Muscle layer of duodenum (tissue), 2 donors: Measurements from ENCODE around the gene ZNF716.
"Not testable (repeated sequence)": the region's sequence is repeated elsewhere in the genome, so short reads cannot be mapped to it uniquely, and the experiment has no call there.

ENCODE experiments used
- H3K27ac ChIP-seq: one replicate; pipeline ENCODE4 v1.7.0; 2013; ENCODE audit warnings: mild to moderate bottlenecking, low read length
- H3K27me3 ChIP-seq: one replicate; pipeline ENCODE4 v1.7.0; 2013; ENCODE audit warnings: low read depth, mild to moderate bottlenecking, control low read depth, low read length
- H3K36me3 ChIP-seq, 2 donors: one replicate each; pipeline ENCODE4 v1.7.0; 2013; ENCODE audit warnings: low read length in 2 of 2, control low read depth in 1 of 2, mild to moderate bottlenecking in 1 of 2; ENCODE audit not compliant: insufficient read depth in 2 of 2, control insufficient read depth in 1 of 2
- H3K4me1 ChIP-seq, 2 donors: one replicate each; pipeline ENCODE4 v1.7.0; 2013; ENCODE audit warnings: low read length in 2 of 2, mild to moderate bottlenecking in 2 of 2, control low read depth in 1 of 2, moderate library complexity in 1 of 2; ENCODE audit not compliant: insufficient read depth in 2 of 2, control insufficient read depth in 1 of 2
- H3K4me3 ChIP-seq, 2 donors: one replicate each; pipeline ENCODE4 v1.7.0; 2013; ENCODE audit warnings: low read length in 2 of 2, low read depth in 1 of 2, mild to moderate bottlenecking in 1 of 2
- H3K9me3 ChIP-seq, 2 donors: one replicate each; pipeline ENCODE4 v1.7.0; 2013; ENCODE audit warnings: low read length in 2 of 2, control low read depth in 1 of 2, mild to moderate bottlenecking in 1 of 2; ENCODE audit not compliant: control insufficient read depth in 1 of 2
- donor health status: healthy.

Gene ZNF716

DNA sequence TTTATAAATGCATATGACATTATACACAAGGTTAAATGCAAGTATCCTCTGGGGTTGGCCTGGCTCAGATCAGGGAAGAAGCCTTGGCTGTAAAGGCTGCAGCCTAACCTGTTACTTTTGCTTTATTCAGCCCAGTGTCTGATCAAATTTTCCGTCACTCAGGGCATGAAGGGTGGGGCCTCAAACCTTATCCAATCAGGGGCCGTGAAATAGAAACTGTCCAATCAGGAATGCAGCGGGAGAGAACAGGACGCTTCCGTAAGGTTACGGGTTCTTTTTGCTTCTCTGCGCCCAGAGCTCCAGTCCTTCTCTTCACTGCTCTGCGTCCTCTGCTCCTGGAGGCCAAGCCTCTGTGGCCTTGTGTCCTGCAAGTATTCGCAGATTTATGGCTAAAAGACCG, at the start of gene ZNF716:
ZNF716 (plus strand) TSS at position 274 of the 400 bp plus-strand sequence; CDS start at position 386, 112 bp downstream.
- Histone ChIP-seq H3K4me3 (no peak within 1 kb of the TSS), H3K36me3 (no peaks in the 10 kb centered on the region), H3K9me3 (peaks cover 0 to 17% of the 10 kb centered on the region in 2 donors)

DNA sequence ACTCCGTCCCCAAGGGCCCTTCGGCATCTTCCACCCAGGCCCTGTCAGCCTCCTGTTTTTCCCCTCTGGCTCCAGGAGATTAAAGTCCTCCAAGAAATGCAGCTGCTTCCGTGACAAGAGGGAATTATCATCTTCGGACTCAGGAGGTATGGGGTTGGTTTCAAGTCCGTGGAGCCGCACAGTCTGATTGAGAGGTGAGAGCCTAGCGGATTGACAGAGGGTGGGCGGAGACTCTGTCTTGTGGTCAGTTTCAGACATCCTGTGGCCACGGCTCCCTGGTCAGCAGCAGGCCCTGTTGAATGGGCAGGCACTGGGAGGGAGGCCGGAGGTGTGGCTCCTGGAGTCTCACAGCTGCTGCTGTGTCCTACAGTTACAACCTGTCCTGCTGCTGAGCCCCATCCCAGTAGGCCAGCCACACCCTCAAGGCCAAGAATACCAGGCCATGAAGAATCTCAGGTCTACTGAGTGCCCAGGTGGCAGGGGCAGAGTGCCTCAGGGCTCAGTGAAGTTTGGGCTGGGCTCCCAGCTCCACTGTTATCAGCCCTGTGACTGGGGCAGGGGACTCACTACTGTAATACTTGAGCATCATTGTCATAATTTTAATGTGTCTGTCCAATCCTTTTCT, 49.3 kb upstream of the ZNF716 start:
- Histone ChIP-seq H3K9me3 (peaks cover 0 to 29% of the 10 kb centered on the region in 2 donors), H3K27me3 (no peaks in the 10 kb centered on the region), H3K27ac (no peak overlapping the region)

More for the DNA sequence above, at the start of gene ZNF716:
- Histone ChIP-seq H3K27me3 (no peaks in the 10 kb centered on the region), H3K4me1 (no peaks in the 10 kb centered on the region), H3K27ac (no peak within 1 kb of the TSS)

DNA sequence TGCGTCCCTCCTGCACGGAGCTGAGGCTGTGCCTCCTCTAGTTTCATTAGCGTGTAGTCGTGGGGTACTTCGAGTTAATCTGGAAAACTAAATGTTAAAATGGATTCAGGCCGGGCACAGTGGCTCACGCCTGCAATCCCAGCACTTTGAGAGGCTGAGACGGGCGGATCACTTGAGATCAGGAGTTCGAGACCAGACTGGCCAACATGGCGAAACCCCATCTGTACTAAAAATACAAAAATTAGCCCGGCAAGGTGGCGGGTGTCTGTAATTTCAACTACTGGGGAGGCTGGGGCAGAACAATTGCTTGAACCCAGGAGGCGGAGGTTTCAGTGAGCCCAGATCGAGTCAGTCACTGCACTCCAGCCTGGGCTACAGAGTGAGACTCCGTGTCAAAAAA, 46.9 kb upstream of the ZNF716 start:
- not testable (repeated sequence) for H3K27me3 ChIP-seq, H3K36me3 ChIP-seq, H3K4me1 ChIP-seq, H3K27ac ChIP-seq, H3K4me3 ChIP-seq
- H3K9me3 ChIP-seq: peaks cover 0 to 16% of the 10 kb centered on the region in 2 donors

More for the DNA sequence above, 49.3 kb upstream of the ZNF716 start:
- Histone ChIP-seq H3K4me1 (no peaks in the 10 kb centered on the region), H3K4me3 (no peak overlapping the region), H3K36me3 (no peaks in the 10 kb centered on the region)

DNA sequence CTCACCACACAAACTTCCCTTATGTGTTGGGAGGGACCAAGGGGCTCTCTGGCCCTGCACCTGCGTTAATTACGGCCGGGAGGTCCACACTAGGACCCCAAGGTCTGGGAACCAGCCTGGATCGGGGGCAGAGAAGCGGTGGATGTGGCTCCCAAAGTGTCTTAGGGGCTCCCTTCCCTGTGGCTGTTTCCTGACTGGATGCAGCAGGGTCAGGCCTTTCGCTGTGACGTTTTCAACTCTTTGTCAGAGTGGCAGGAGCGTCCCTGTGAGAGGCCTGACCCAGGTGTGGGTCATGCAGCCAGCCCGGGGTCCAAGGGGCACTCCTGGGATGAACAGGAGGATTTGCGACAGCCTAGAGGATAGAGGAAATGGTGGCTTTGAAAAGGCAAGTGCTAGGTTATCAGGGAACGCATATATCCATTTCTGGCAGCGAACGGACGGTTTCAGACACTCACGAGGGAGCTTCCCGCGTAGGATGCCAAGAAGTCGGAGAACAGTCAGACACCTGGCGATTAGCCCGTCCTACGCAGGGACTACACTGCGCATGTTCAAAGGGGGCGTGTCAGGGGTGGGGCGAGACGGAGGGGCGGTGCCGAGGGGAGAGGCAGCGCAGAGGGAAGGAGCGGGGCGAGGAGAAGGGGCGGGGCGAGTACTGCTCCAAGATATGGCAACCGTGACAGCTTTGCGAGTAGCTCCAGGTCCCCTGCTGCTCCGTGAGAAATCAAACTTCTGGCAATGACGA, 46.2 kb upstream of the ZNF716 start:
- Histone ChIP-seq H3K4me3 (peak overlapping the region in 1 of 2 donors; percentile 29), H3K4me1 (no peaks in the 10 kb centered on the region), H3K27me3 (no peaks in the 10 kb centered on the region), H3K27ac (no peak overlapping the region), H3K9me3 (peaks cover 0 to 10% of the 10 kb centered on the region in 2 donors), H3K36me3 (no peaks in the 10 kb centered on the region)

DNA sequence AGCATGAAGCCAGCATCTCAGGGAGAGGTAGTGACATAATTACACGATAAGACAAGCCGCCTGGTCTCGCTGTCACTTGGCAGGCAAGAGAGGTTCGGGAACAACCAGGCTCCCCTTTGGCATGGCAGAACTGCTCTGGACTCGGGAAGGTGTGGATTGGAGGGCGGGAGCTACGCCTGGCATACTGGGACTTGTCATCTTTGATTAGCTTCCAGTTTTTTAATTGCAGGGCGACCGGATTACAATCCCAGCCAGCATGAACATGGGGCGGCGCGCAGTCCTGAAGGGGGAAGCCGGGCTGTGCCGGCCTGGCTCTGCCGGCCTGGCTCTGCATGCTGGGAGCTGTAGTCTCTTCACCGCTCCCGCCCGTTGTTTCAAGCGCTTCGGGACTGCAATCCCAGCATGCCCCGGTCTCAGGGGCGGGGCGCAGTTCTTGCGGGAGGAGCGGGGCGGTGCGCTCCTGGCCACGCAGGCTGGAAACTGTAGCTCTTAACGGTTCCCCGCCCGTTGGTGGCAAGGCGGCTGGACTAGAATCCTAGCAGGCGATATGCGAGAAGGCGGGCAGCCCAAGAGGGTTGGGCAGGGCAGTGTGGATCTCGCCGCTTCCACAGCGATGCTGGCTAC, 45.5 kb upstream of the ZNF716 start:
- Histone ChIP-seq H3K4me1 (no peaks in the 10 kb centered on the region), H3K27ac (no peak overlapping the region), H3K27me3 (no peaks in the 10 kb centered on the region), H3K36me3 (no peaks in the 10 kb centered on the region), H3K9me3 (peaks cover 0 to 11% of the 10 kb centered on the region in 2 donors), H3K4me3 (peak overlapping the region in 1 of 2 donors; percentile 29)

DNA sequence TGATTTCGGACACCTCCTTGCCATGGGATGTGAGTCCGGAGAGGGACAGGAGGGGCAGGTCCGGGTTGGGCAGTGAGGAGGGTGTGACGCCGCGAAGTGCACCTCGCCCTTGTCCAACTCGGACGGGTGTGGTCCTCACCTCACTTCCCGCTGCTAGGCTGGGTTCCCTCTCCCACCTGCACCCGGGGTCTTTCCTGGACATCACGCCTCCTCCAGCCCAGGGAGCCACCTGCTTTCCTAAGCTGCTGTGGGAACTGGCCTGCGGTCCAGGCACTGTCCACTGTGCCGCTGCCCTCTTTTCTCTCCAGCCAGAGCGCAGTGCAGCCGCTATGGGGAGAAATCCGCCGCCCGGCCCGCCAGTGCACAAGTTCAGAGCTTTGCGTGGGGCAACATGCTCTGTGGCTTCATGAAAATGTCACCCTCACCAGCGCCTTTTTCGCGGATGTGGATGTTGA, 45.0 kb upstream of the ZNF716 start:
- H3K4me3 ChIP-seq: peak overlapping the region in 1 of 2 donors; percentile 29
- no peaks in the 10 kb centered on the region for H3K36me3 ChIP-seq
- no peaks in the 10 kb centered on the region for H3K27me3 ChIP-seq

DNA sequence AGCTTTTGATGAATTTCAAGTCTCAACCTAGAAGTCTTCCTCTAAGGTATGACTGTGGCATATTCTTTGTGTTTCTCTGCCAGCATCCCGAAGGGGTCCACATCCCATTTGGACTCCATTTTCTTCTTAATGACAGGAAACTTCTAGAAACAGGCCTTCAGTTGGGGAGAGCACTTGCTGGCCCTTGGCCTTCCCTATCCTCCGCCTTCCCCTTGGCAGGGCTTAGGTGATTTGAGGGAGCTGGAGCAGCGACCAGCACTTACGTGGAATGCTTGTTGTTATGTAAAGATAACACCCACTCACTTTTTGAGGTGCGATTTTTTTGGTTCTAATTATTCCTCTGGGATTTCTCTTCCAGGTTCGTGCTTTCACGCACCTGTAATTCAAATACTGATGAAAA, 42.9 kb upstream of the ZNF716 start:
- Histone ChIP-seq H3K27ac (no peak overlapping the region), H3K4me1 (no peaks in the 10 kb centered on the region), H3K36me3 (no peaks in the 10 kb centered on the region), H3K4me3 (no peak overlapping the region), H3K27me3 (no peaks in the 10 kb centered on the region), H3K9me3 (peaks cover 0 to 11% of the 10 kb centered on the region in 2 donors)

More for the DNA sequence above, 45.0 kb upstream of the ZNF716 start:
- Histone ChIP-seq H3K4me1 (no peaks in the 10 kb centered on the region), H3K9me3 (peaks cover 0 to 11% of the 10 kb centered on the region in 2 donors), H3K27ac (no peak overlapping the region)

DNA sequence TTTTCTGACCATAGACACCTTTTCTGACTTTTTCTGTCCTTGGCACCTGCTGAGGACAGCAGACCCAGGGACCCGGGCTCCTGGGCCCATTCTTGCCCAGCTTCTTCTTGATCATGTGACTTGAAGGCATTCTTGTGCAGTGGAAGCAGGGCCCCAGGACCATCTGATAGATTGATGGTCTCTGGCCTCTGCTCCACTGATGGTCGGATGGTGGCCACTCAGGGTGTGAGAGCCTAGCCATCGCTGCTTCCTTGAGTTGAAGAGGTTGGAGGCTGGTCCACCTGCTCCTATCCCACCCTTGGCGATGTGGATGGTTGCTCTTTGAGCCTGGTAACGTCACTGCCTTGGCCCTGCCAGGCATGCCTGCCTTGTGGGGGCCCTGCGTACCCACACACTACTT, 37.8 kb upstream of the ZNF716 start:
- Histone ChIP-seq H3K4me3 (no peak overlapping the region), H3K27ac (no peak overlapping the region), H3K27me3 (no peaks in the 10 kb centered on the region), H3K4me1 (no peaks in the 10 kb centered on the region), H3K9me3 (peaks cover 0 to 2% of the 10 kb centered on the region in 2 donors), H3K36me3 (no peaks in the 10 kb centered on the region)

DNA sequence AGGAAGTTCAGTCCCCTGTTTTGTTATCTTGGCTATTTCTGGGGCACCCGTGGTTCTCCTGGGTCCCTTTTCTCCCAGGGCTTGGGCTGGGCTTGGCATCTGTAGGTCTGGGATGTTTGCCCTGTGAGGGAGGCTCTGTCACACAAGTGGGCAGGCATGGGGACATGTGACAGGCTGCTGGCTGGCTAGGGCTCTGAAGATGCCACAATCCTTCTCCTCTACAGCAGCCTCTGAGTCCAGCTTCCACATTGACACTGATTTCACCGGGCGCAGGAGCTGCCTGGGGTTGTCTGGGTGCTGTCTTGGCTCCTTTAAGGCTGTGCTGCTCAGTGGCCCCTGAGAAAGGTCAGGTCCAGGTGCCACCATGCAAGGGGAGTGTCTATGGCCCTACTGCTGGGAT, 37.4 kb upstream of the ZNF716 start:
- H3K27ac ChIP-seq: no peak overlapping the region
- H3K36me3 ChIP-seq: no peaks in the 10 kb centered on the region
- no peaks in the 10 kb centered on the region for H3K27me3 ChIP-seq
- peaks cover 0 to 2% of the 10 kb centered on the region in 2 donors for H3K9me3 ChIP-seq
- H3K4me3 ChIP-seq: no peak overlapping the region
- no peaks in the 10 kb centered on the region for H3K4me1 ChIP-seq

DNA sequence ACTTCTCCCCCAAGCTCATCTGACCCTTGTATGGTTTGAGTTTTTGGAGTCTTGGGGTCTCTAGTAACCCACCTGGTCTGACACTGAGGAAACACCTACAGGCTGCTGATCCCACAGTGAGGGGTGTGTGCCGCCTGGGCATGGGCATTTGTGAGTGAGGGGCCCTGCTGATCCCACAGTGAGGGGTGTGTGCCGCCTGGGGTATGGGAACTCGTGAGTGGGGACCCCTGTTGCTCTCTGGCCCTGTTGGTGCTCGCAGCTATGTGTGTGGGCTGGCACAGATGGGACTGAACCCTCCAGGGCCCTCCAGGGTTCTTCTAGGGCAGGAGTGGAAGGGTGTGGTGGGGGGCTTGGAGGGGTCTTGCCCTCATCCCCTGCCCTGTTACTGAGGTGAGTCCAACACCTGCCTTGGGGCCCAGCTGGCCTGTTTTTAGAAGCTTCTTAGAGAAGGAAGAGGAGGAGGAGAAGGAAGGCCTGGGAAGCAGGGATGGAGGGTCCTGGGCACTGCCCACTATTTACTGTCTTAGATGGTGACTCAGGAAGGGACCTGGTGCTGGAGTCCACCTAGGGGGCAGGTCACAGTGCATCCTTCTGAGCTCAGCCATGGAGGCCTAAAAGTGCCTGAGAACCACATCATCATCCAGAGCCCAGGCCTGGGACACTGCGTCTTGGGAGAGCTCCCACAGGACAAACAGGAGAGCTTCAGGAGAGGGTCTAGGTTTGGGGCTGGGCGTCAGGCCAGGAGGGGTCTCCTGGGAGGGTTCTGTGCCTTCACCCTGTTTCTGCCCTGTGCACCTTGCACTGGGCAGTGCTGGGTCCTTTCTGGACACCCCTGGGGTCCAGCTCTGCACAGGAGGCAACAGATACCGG, 36.2 kb upstream of the ZNF716 start:
- no peaks in the 10 kb centered on the region for H3K36me3 ChIP-seq
- H3K27ac ChIP-seq: no peak overlapping the region
- H3K27me3 ChIP-seq: no peaks in the 10 kb centered on the region
- H3K4me3 ChIP-seq: no peak overlapping the region
- no peaks in the 10 kb centered on the region for H3K4me1 ChIP-seq
- H3K9me3 ChIP-seq: peaks cover 0 to 1% of the 10 kb centered on the region in 2 donors

DNA sequence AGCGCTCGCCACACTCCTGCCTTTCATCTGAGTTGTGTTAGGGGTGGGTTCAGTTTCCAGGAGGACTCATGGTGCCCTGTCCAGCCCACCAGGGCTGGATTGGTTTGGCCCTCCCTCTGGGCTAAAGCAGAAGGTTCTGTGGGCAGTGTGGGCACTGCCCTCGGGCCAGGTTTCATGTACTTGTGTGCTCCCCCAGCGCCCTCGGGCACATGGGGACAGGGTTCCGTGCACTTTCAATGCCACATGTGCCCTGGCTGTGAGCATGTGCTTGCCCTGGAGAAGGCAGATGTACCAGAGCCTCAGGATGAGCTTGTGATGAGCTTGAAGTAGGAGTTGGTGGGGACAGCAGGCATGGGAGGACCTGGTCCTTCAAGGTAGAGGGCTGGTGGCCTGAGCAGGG, 35.6 kb upstream of the ZNF716 start:
- no peak overlapping the region for H3K4me3 ChIP-seq
- no peaks in the 10 kb centered on the region for H3K9me3 ChIP-seq

More for the DNA sequence above, 35.6 kb upstream of the ZNF716 start:
- Histone ChIP-seq H3K4me1 (no peaks in the 10 kb centered on the region), H3K36me3 (no peaks in the 10 kb centered on the region), H3K27me3 (no peaks in the 10 kb centered on the region), H3K27ac (no peak overlapping the region)
